Measurements from ENCODE around the gene CD28.

Gene CD28

DNA sequence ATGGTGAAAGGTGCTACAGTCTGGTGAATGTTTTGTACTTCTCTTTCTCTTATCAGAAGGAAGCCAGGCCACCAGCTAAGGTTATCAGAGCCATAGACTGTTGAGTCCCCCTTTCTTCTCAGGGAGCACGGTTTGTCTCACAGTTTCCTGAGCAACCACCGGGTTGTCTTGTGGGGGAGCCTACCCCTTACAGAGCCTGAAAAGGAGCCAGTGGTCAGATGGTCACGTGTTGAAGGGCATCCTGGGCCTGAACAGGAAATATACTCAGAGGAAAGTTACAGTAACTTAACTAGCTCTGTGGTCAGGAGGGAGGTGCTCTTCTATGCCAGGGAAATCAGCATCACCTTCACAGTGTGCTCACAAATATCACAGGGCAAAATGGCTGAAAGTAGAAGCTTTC is 11.6 kb downstream of the CD28 start:
- DNase-seq (ENCODE audit: low read depth), result no peak

- no peak for DNase-seq (ENCODE audit: low read depth)
These were observed 13.3 kb downstream of the CD28 start for GRCh38 chr2:203719456-203720410.

DNA sequence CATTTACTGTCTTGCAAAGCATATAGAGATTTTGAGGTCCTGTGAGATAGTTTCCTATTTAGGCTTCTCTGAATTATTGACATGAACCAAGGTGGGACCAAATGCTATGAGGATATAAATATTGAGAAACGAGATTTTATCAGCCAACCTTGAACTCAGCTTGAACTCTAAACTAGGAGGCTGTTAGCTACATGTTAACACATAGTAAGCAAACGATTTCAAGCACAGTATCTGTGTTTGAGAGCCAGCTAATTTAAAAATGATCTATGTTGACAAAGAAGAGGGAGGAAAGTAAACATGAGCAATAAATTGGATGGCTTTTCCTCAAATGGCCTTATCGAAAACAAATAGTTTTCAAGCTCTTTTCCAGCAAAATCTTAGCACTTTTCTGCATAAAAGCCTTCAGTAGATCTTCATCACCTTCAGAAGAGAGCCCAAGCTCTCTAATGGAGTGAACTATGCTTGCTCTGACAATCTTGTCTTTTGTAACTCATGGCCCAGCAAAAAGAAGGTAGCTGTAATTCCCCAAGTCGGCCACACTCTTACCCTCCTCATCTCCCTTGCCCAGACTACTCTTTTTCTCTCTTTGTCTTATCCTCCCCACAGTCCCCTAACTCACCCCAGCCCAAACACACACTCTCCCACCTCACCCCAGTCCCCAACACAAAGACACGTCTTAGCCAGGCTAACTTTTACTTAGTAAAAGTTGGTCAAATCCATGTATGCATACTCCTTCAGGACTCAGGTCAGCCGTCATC is 14.7 kb downstream of the CD28 start:
- DNase-seq (ENCODE audit: low read depth), result no peak

DNA sequence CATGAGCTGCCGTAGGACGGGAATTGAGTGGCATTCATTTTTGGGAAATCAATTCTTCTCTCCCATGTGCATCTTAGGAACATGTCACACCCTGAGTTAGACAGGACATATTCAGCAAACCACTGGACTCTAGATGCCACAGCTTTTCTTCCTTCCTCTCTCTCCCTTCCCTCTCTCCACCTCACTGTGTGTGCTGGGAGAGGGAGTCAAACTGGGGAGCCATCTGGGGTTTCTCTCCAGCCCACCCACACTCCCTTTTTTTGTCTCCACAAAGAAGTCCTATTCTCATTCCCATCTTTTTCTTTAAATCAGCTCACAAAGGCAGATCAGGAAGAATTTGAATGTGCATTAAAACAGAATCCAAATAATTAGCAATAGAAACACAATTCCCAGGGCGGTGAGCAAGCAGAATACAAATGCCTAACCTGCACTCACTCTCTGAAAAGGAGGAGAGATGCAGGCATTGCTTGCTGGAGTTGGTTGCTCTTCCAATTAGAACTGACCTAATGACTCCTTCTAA is 15.4 kb downstream of the CD28 start:
- DNase-seq (ENCODE audit: low read depth), result no peak

DNA sequence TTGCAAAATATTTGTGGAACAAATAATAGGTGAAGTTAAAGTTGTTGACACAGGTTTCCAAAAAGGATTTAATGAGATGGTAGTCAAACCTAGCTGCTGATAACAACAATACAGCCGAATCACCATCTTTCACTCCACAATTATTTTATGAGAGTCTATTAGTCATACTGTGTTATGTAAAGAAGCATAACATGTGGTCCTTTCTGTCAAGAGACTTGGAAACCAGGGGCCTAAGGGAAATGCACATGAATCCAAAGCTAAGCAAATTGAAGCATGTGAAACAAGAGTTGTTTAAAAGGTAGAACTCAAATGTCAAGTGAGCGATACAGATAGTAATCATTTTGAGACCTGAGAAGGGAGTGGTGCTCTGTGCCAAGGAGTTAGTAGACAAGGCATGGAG is 16.0 kb downstream of the CD28 start:
- no peak for DNase-seq (ENCODE audit: low read depth)

DNA sequence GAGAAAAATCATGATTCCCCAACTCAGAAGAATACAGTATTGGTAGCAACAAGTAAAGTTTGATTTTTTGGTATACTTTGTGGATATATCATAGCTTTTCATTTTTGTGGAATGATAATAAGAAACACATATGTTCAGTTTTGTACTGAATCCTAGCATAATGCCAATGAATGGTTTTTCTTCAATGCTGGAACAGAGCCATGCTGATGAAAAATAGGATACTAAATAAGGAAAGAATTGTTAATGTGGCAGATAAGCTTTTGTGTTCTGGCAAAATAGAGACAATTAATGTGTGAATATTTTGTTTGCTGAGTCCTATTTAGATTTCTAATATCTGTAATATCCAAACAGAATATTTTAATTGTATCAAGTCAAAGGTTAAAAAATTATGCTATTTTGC is 21.9 kb downstream of the CD28 start:
- DNase-seq (ENCODE audit: low read depth), result no peak

- no peak for DNase-seq (ENCODE audit: low read depth)
These were observed 23.8 kb downstream of the CD28 start for GRCh38 chr2:203730076-203730729.

GRCh38 chr2:203730883-203731282 is 24.4 kb downstream of the CD28 start:
- no peak for DNase-seq (ENCODE audit: low read depth)

GRCh38 chr2:203732092-203732952 is 25.9 kb downstream of the CD28 start:
- DNase-seq (ENCODE audit: low read depth), result no peak

DNA sequence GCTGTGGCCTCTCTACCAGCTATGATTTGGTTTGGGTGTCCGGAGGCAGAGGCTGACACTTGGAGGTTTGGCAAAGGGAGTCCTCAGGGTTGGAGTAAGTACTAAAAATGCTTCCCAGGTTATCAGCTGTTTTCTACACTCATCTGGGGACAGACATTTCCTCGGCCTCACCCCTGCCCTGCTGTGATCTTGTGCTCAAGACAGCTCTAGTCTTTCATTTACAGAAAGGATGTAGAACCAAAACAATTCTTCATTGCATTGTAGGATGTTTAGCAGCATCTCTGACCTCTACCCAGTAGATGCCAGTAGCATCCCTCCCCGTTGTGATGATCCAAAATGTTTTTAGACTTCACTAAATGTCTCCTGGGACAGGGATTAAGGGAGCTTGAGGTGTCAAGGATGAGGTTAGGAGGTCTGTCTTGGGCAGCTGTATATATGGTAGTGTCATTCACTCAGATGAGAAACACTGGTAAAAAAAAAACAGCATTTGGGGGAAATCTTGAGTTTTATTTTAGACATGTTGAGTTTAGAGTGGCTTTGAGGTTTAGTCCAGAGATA is 26.6 kb downstream of the CD28 start:
- no peak for DNase-seq (ENCODE audit: low read depth)

- no peak for DNase-seq (ENCODE audit: low read depth)
These were observed 27.2 kb downstream of the CD28 start for GRCh38 chr2:203733684-203734083.

DNA sequence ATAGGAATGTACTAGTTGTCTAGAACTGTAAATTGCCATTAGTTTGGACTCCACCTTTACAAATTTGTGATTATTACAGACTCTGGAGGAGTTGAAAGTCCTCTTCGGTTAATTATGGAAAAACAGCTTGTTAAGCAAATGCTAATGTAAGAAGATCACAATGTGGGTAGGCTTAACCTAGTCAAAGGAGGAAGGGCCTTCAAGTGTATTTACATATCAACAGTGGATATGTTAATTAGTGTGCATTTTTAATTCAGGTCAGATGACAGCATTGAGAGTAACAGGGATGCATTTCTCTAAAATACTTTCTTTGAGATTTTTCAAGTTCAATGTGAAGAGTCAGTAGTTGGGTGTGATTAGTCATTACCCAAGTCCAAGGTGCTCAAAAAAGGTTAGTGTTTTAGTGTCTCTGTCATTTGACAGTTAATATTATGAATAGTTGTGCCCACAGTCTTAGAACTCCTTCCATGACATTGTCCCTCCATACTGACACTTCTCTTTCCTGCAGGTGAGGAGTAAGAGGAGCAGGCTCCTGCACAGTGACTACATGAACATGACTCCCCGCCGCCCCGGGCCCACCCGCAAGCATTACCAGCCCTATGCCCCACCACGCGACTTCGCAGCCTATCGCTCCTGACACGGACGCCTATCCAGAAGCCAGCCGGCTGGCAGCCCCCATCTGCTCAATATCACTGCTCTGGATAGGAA is 28.0 kb downstream of the CD28 start:
- DNase-seq (ENCODE audit: low read depth), result no peak

DNA sequence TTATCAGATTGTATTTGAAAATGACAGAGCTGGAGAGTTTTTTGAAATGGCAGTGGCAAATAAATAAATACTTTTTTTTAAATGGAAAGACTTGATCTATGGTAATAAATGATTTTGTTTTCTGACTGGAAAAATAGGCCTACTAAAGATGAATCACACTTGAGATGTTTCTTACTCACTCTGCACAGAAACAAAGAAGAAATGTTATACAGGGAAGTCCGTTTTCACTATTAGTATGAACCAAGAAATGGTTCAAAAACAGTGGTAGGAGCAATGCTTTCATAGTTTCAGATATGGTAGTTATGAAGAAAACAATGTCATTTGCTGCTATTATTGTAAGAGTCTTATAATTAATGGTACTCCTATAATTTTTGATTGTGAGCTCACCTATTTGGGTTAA is 30.9 kb downstream of the CD28 start:
- no peak for DNase-seq (ENCODE audit: low read depth)

DNA sequence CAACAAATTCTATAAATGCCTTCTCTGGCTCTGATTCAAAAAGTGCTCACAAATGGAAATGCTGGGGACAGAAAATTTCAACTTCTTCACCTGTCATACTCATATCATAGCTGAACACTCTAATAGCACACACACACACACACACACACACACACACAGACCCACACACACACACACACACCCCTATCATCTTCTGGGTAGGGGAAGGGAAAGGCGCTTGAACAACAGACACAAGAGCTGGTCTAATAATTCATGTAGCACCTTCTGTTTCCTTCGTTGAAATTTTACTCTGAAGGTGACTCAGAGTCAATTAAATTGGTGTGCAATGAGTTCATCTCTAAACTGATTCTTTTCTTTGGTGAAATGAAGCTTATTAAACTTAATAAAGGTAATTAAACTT is 32.9 kb downstream of the CD28 start:
- DNase-seq (ENCODE audit: low read depth), result no peak

DNA sequence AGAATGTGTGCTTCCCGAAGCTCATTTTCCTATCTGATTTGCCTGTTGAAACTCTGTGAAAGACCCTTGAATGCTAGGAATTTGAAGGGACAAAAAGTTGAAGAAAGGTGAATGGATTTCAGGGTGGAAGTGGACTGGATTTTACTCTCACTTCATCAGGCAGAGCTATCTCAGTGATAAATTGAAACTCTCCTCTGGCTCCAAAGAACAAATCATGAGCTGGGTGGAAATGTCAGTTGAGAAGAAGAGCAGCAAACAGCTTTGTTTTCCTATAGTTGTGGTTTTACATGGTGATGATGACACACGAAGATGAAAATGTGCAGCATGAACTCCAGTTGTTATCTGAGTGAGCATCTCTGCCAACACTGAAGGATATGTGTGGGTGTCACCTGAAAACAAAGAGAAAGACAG is 34.4 kb downstream of the CD28 start:
- no peak for DNase-seq (ENCODE audit: low read depth)

- no peak for DNase-seq (ENCODE audit: low read depth)
These were observed 35.1 kb downstream of the CD28 start for GRCh38 chr2:203741566-203741965.

DNA sequence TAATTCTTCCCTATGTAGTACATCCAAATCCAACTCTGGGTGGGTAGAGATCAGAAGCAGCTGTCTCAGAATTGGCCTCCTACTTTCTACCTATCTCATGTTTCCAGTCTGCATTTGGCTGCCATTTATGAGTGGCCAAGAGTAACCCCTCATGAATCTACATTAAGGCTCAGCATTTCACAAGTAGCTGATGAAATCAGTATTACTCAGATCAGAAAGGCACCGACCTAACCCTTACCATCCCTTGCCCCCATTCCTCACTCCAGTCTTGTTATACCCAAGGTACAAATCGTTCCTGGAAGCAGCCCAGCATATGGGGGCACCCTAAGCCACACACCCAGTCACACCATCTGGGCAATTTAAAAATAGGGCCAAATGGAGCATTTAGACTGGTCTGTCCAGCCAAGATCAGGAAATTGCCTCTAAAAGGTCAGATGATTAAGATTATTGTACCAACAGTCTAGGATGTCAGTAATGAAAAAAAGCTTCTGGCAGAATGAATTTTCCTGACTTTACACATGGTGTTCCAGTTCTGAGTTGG is 37.1 kb downstream of the CD28 start:
- DNase-seq (ENCODE audit: low read depth), result no peak

- DNase-seq (ENCODE audit: low read depth), result no peak
These were observed 37.7 kb downstream of the CD28 start for GRCh38 chr2:203744091-203744490.

DNA sequence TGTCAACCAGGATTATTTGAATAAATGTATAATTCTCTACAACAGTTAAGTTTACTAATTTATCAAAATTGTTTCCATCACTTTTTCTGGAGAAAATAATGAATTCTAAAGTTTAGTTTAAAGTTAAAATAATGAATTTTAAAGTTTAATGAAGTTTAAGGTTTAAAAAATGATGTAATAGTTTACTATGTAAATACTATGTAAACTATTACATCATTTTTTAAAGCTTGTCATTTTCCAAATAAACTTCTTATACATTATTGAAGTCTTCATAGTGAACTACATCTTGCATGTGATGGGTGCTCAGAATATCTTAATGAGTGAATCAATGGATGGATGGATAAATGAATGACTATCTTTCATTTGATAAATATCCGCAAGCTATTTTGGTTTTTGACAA is 38.8 kb downstream of the CD28 start:
- no peak for DNase-seq (ENCODE audit: low read depth)

All from activated T-helper 1 cell treated with Interleukin-2 at 50 U/mL for 16 hours (primary cell).